Effector CD4-positive, alpha-beta T cell (primary cell): Measurements from ENCODE around the gene MLH1.
"Not testable (repeated sequence)": the region's sequence is repeated elsewhere in the genome, so short reads cannot be mapped to it uniquely, and the experiment has no call there.

ENCODE experiments used
- DNase-seq: peaks from one replicate; pipeline ENCODE4 v3.0.0-alpha.2; 2020

The MLH1 gene

GRCh38 chr3:37039161-37039846 lies 46.0 kb downstream of the MLH1 start:
- no peak for DNase-seq

GRCh38 chr3:37040231-37040630 lies 46.9 kb downstream of the MLH1 start:
- no peak for DNase-seq

DNA sequence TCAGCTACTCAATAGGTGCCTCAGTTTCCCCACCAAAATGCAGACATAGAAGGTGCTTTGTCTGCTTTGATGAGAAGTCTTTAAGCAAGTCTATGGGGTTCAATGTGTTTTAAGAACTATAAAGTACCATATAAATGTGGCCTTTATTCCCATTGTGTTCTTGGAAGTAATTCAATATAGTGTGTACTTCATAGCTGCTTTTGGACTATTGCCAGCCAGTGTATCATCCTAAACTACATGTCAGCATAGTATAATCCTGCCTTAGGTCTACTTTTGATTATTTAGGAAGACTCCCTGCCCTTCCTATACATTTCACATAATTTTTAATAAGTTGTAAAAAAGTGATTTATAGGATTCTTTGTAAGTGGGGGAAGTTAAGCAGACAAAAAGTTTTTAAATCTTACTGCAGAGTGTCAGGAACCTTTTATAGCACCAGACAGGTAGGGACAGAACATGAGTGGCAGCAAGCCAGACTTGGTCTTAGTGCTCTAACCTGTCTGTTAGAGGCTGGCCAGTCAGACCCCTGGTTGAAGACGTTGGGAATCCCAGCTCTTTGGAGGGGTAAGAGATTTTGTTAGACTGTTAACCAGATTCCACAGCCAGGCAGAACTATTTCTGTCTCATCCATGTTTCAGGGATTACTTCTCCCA lies 48.4 kb downstream of the MLH1 start:
- no peak for DNase-seq

- not testable (repeated sequence) for DNase-seq
Measured at GRCh38 chr3:37042712-37043111, 49.4 kb downstream of the MLH1 start.

DNA sequence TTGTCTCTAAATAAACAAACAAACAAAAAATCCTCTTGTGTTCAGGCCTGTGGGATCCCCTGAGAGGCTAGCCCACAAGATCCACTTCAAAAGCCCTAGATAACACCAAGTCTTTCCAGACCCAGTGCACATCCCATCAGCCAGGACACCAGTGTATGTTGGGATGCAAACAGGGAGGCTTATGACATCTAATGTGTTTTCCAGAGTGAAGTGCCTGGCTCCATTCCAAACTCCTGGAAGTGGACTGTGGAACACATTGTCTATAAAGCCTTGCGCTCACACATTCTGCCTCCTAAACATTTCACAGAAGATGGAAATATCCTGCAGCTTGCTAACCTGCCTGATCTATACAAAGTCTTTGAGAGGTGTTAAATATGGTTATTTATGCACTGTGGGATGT lies 57.0 kb downstream of the MLH1 start:
- DNase-seq, result no peak

DNA sequence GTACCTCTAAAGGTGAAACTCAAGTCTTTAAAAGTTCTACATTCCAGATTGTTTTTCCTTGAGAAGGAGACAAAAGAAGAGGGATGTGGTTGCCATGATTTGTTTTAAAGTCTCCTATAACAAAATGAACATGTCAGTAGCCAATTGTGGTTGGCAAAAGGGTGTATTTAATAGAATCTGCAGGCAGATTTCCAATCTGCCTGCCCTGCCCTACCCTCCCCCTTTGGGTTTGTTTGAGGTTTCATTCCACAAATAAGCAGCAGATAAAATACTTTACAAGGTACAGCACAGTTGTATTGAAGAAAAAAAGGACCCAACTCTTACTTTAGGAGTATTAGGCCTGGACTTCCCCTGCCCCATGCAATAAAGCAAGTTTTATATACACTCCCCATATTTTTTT lies 59.5 kb downstream of the MLH1 start:
- DNase-seq, result no peak

- DNase-seq, result no peak
Measured at GRCh38 chr3:37053337-37053736, 60.0 kb downstream of the MLH1 start.

GRCh38 chr3:37053753-37054152 lies 60.4 kb downstream of the MLH1 start:
- DNase-seq, result no peak

DNA sequence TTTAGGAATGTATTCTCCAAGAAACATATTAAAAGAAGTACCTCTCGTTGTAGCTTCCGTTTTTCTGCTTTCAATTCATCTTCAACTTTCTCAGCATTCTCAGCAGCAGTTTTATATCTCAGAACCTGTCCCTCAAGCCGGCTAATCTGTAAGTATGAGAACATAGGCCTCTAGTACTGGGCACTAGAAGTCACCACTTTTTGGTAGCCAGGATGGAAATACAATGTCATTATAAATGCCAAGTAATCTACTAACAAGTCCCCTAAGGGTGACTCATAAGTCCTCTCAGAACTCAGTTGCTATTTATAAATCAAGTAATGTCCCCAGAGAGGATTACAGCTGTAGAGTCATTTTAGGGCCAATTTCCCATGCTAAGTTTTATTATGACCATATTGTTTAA lies 61.1 kb downstream of the MLH1 start:
- no peak for DNase-seq

GRCh38 chr3:37055077-37055476 lies 61.8 kb downstream of the MLH1 start:
- DNase-seq, result not testable (repeated sequence)

GRCh38 chr3:37056826-37057225 lies 63.5 kb downstream of the MLH1 start:
- DNase-seq, result no peak

DNA sequence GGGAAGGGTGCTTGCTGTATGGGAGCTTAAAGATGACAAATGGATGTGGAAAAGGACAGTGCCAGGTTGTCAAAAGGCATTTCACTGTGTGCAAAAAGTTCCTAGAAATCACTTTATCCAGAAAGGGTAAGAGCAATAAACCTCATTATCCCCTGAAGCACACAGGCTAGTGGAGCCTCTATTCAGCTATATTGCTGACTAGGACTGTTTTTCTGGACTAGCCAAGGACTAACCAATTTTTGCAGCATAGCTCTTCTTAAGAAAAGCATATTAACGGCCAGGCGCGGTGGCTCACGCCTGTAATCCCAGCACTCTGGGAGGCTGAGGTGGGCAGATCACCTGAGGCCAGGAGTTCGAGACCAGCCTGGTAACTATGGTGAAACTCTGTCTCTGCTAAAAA lies 64.8 kb downstream of the MLH1 start:
- DNase-seq, result no peak

- no peak for DNase-seq
Measured at GRCh38 chr3:37064747-37065146, 71.4 kb downstream of the MLH1 start.

DNA sequence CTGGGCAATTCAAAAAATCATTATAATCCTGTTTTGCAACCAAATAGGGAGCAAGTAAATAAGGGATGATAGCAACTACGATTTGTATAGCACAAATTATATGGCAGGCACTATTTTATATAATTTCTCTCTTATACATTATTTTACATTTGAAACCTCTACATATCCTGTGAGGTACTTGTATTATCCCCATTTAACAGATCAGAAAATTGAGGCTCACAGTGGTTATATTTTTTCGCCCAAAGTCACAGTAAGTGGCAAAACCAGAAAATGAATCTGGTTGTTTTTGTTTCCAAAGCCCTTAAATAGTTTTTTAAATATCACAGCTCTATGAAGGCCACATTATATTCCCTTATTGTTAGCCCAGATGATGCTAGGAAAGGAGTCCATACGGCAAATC lies 74.3 kb downstream of the MLH1 start:
- no peak for DNase-seq

DNA sequence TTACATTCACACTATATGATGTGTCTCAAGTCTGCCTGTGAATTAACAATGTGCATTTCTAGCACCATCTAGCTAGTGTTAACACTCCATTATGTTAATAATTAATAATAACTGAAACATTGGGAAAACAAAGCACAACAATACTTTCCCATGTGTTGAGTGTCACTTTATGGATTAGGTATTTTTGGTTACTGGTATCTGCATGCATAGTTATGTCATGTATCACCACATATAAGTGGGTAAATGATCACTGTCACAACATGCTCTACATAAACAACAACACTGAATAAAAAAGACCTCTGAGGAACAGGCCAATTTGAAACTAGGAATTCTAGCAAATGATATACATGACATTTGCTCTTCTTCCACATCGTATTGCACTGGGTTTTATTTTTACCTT lies 74.7 kb downstream of the MLH1 start:
- DNase-seq, result no peak

DNA sequence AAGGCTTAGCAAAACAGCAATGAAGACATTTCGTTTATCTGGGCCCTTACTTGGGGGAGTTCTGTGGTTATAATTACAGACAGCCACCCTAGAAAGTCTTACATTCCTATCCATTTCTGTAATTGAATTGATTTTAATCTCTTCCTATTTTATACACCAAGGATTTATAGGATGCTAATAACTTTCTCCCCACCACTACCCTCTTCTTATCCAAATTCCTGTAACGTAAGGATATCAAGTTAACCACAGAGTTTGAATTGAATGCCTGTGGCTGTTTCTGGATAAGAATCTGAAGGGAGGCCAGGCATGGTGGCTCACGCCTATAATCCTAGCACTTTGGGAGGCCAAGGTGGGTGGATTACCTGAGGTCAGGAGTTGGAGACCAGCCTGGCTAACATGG lies 78.6 kb downstream of the MLH1 start:
- DNase-seq, result no peak

GRCh38 chr3:37072892-37073291 lies 79.6 kb downstream of the MLH1 start:
- DNase-seq, result no peak

GRCh38 chr3:37074178-37074577 lies 80.9 kb downstream of the MLH1 start:
- DNase-seq, result no peak

GRCh38 chr3:37075955-37076354 lies 82.6 kb downstream of the MLH1 start:
- DNase-seq, result no peak

GRCh38 chr3:37082317-37082716 lies 89.0 kb downstream of the MLH1 start:
- no peak for DNase-seq

DNA sequence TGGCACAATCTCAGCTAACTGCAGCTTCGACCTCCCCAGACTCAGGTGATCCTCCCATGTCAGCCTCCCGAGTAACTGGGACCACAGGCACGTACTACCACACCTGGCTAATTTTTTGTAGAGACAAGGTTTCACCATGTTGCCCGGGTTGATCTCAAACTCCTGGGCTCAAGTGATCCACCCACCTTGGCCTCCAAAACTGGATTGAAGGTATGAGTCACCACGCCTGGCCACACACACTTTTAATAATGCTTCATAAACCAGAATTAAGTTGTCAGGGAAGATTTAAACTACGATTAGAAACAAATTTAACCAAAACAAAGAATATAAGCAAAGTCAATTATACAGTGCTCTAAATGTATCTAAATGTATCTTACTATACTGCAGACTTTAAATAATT lies 93.6 kb downstream of the MLH1 start:
- DNase-seq, result no peak

GRCh38 chr3:37087870-37088269 lies 94.6 kb downstream of the MLH1 start:
- DNase-seq, result no peak

- DNase-seq, result no peak
Measured at GRCh38 chr3:37092484-37092883, 99.2 kb downstream of the MLH1 start.

- no peak for DNase-seq
Measured at GRCh38 chr3:37093481-37093880, 100.2 kb downstream of the MLH1 start.

DNA sequence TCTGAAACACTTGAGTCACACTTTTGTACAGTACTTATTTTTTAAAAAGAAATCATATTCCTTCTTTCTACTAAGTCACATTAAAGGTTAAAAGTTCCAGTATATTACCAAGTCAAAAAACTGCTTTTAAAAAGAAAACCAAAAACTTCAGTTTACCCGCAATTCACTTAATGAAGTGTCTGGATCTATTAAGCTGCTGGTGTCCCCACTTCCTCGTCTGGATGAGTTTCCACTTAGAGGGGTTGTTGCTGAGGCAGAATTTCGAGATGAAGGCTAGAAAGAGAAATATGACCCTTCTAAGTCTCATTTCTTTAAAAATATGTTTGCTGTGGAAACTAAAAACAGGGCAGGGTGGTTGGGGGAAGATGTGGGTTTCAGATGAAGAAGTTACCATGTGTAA lies 101.3 kb downstream of the MLH1 start:
- DNase-seq, result no peak
